ENCODE results near the gene HSPB7. TPM values are rescaled to one million over a fixed set of nuclear protein-coding genes. Genes with fewer than 3 reads are reported as not detected.
"Not testable (repeated sequence)": the region's sequence is repeated elsewhere in the genome, so short reads cannot be mapped to it uniquely, and the experiment has no call there.

The HSPB7 gene
- total RNA-seq, 1 donor, result 1.7 TPM

- no peak for DNase-seq (ENCODE audit: low read depth)
- no peak overlapping the region for H3K4me3 ChIP-seq (ENCODE audit: low read depth, low read length)
- TF ChIP-seq CTCF (IDR thresholded peaks at IDR 0.05; ENCODE audit: insufficient read depth, low read depth, low read length), result no peak
Observed at GRCh38 chr1:16038620-16038912, 20.7 kb upstream of the HSPB7 start.

- not testable (repeated sequence) for H3K4me3 ChIP-seq (ENCODE audit: low read depth, low read length); DNase-seq (ENCODE audit: low read depth)
Observed at GRCh38 chr1:16036461-16036860, 18.6 kb upstream of the HSPB7 start.

- H3K4me3 ChIP-seq (ENCODE audit: low read depth, low read length); DNase-seq (ENCODE audit: low read depth): not testable (repeated sequence)
Observed at GRCh38 chr1:16033103-16033632, 15.3 kb upstream of the HSPB7 start.

- H3K4me3 ChIP-seq (ENCODE audit: low read depth, low read length), result no peak overlapping the region
- peak; percentile 100 for TF ChIP-seq CTCF (IDR thresholded peaks at IDR 0.05; ENCODE audit: insufficient read depth, low read depth, low read length)
- DNase-seq (ENCODE audit: low read depth), result peak; percentile 84
Observed at GRCh38 chr1:16032388-16033102, 14.7 kb upstream of the HSPB7 start.

GRCh38 chr1:16031551-16031950 lies 13.7 kb upstream of the HSPB7 start:
- TF ChIP-seq CTCF (IDR thresholded peaks at IDR 0.05; ENCODE audit: insufficient read depth, low read depth, low read length), result no peak
- DNase-seq (ENCODE audit: low read depth), result no peak
- no peak overlapping the region for H3K4me3 ChIP-seq (ENCODE audit: low read depth, low read length)

GRCh38 chr1:16029288-16029687 lies 11.4 kb upstream of the HSPB7 start:
- no peak overlapping the region for H3K4me3 ChIP-seq (ENCODE audit: low read depth, low read length)
- TF ChIP-seq CTCF (IDR thresholded peaks at IDR 0.05; ENCODE audit: insufficient read depth, low read depth, low read length), result no peak
- no peak for DNase-seq (ENCODE audit: low read depth)

GRCh38 chr1:16029003-16029268 lies 11.1 kb upstream of the HSPB7 start:
- not testable (repeated sequence) for DNase-seq (ENCODE audit: low read depth); H3K4me3 ChIP-seq (ENCODE audit: low read depth, low read length)

GRCh38 chr1:16028237-16029002 lies 10.6 kb upstream of the HSPB7 start:
- no peak for DNase-seq (ENCODE audit: low read depth)
- no peak overlapping the region for H3K4me3 ChIP-seq (ENCODE audit: low read depth, low read length)
- TF ChIP-seq CTCF (IDR thresholded peaks at IDR 0.05; ENCODE audit: insufficient read depth, low read depth, low read length), result no peak

Data from fibroblast of villous mesenchyme (primary cell).